A673 (cell line): ENCODE data around the gene MEN1.

Experiments used
- EZH2 ChIP-seq: fragments of 200-600 bp; sonication (generic); IDR thresholded peaks from 2 replicates; pipeline ENCODE4 v1.6.1; 2017; ENCODE audit warnings: borderline replicate concordance, low read depth, mild to moderate bottlenecking, mixed read lengths, antibody characterized with exemption, low read length; ENCODE audit not compliant: poor library complexity, severe bottlenecking
- TF ChIP-seq, protein P1 (sequence below): fragments of 300-800, 200-600 bp; sonication (generic); conservative IDR thresholded peaks from 2 replicates; pipeline ENCODE4 v1.5.1; 2017; ENCODE audit warnings: low read depth, mild to moderate bottlenecking, antibody characterized with exemption, low read length, moderate library complexity, mixed read lengths

- TF ChIP-seq, protein P1, sequence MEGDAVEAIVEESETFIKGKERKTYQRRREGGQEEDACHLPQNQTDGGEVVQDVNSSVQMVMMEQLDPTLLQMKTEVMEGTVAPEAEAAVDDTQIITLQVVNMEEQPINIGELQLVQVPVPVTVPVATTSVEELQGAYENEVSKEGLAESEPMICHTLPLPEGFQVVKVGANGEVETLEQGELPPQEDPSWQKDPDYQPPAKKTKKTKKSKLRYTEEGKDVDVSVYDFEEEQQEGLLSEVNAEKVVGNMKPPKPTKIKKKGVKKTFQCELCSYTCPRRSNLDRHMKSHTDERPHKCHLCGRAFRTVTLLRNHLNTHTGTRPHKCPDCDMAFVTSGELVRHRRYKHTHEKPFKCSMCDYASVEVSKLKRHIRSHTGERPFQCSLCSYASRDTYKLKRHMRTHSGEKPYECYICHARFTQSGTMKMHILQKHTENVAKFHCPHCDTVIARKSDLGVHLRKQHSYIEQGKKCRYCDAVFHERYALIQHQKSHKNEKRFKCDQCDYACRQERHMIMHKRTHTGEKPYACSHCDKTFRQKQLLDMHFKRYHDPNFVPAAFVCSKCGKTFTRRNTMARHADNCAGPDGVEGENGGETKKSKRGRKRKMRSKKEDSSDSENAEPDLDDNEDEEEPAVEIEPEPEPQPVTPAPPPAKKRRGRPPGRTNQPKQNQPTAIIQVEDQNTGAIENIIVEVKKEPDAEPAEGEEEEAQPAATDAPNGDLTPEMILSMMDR = no peak
- TF ChIP-seq EZH2 = no peak
Measured at GRCh38 chr11:64834031-64834722, 23.8 kb upstream of the MEN1 start.
